HEK293T (cell line): ENCODE data around the gene B3GALT5.

Source experiments
- CTCF ChIA-PET: fragments of 350-600 bp; formaldehyde crosslinking; extraction: SDS; loops from one replicate; lab custom pipeline; 2021; ENCODE audit warnings: antibody characterized with exemption, inconsistent platforms; lab: Yijun Ruan, JAX
- POLR2A ChIA-PET: fragments of 350-600 bp; formaldehyde crosslinking; extraction: SDS; loops from one replicate; lab custom pipeline; 2020; ENCODE audit warnings: antibody characterized with exemption, inconsistent platforms; lab: Yijun Ruan, JAX
- DNase-seq: peaks from one replicate; pipeline ENCODE4 v3.0.0; 2012; ENCODE audit warnings: mixed read lengths; ENCODE audit errors: extremely low spot score
- ARNT ChIP-seq: fragments of 450-650 bp; IDR thresholded peaks from 2 replicates; pipeline ENCODE4 v1.6.1; 2017; ENCODE audit warnings: mild to moderate bottlenecking
- BHLHE40 ChIP-seq: fragments of 450-650 bp; IDR thresholded peaks from 2 replicates; pipeline ENCODE4 v1.6.1; 2016; ENCODE audit warnings: mild to moderate bottlenecking, moderate library complexity, borderline replicate concordance
- CTBP1 ChIP-seq: fragments of 450-650 bp; IDR thresholded peaks from 2 replicates; pipeline ENCODE4 v1.6.1; 2016; ENCODE audit warnings: borderline replicate concordance
- ELF4 ChIP-seq: fragments of 450-650 bp; IDR thresholded peaks from 2 replicates; pipeline ENCODE4 v1.6.1; 2017; ENCODE audit warnings: antibody characterized with exemption
- FOXA1 ChIP-seq: fragments of 450-650 bp; IDR thresholded peaks from 2 replicates; pipeline ENCODE4 v1.6.1; 2016; ENCODE audit warnings: mild to moderate bottlenecking
- FOXK2 ChIP-seq: fragments of 450-650 bp; IDR thresholded peaks from 2 replicates; pipeline ENCODE4 v1.6.1; 2016; ENCODE audit warnings: mild to moderate bottlenecking
- FOXM1 ChIP-seq: fragments of 450-650 bp; IDR thresholded peaks from 2 replicates; pipeline ENCODE4 v1.6.1; 2017; ENCODE audit warnings: mild to moderate bottlenecking, borderline replicate concordance
- HDGF ChIP-seq: fragments of 450-650 bp; IDR thresholded peaks from 2 replicates; pipeline ENCODE4 v1.6.1; 2017; ENCODE audit warnings: antibody characterized with exemption, borderline replicate concordance
- L3MBTL2 ChIP-seq: fragments of 450-650 bp; conservative IDR thresholded peaks from 2 replicates; pipeline ENCODE4 v1.6.1; 2016; ENCODE audit warnings: mild to moderate bottlenecking
- LEF1 ChIP-seq: fragments of 450-650 bp; IDR thresholded peaks from 2 replicates; pipeline ENCODE4 v1.6.1; 2017; ENCODE audit warnings: mild to moderate bottlenecking, borderline replicate concordance
- NFRKB ChIP-seq: fragments of 450-650 bp; IDR thresholded peaks from 2 replicates; pipeline ENCODE4 v1.6.1; 2016; ENCODE audit warnings: mild to moderate bottlenecking, moderate library complexity
- SP1 ChIP-seq: fragments of 450-650 bp; IDR thresholded peaks from 2 replicates; pipeline ENCODE4 v1.6.1; 2017
- SUZ12 ChIP-seq: fragments of 450-650 bp; IDR thresholded peaks from 2 replicates; pipeline ENCODE4 v1.6.1; 2016; ENCODE audit warnings: mild to moderate bottlenecking
- TARDBP ChIP-seq: fragments of 450-650 bp; IDR thresholded peaks from 2 replicates; pipeline ENCODE4 v1.6.1; 2016
- ZNF384 ChIP-seq: fragments of 450-650 bp; IDR thresholded peaks from 2 replicates; pipeline ENCODE4 v1.6.1; 2016
- TF ChIP-seq, protein P1 (sequence below): fragments of 450-650 bp; IDR thresholded peaks from 2 replicates; pipeline ENCODE4 v1.6.1; 2016

Gene B3GALT5

DNA sequence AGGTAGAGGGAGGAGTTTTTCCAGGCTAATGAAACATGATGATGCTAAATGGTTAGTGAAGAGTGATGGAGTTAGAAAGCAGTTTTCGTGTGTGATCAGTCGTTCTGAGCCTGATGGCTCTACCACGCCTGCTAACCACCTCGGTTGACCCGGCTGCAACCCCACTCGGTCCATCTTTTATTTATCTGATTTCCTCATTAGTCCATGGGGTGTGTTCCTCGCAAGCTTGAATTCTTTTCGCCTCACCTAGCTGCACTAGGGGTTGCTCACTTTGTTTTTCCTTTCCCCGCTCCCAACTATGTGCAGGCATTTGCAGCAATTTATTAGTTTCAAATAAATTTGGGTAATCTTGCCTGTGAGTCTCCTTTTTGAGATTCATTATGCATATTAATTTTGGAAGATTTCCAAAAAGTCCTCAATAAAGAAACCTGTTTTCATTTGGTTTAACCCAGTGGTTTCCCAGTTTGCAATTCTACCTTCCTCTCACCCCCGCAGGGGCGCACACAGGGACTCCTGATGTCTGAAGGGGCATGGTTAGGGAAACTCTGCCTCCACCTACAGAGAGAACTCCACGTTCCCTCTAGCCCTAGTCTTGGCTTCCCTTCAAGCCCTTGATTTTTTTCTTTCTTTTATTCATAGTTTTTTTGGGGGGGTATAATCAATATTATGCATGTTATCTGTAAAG is 12.6 kb downstream of the B3GALT5 start:
- ChIA-PET POLR2A (no interaction called here), CTCF (no interaction called here)
- TF ChIP-seq ARNT (no peak), HDGF (no peak), TARDBP (no peak), FOXM1 (no peak), LEF1 (no peak), CTBP1 (no peak), SP1 (no peak), FOXK2 (no peak), NFRKB (no peak), SUZ12 (no peak), L3MBTL2 (no peak), ZNF384 (no peak), ELF4 (no peak), BHLHE40 (no peak), FOXA1 (no peak)
- TF ChIP-seq, protein P1, sequence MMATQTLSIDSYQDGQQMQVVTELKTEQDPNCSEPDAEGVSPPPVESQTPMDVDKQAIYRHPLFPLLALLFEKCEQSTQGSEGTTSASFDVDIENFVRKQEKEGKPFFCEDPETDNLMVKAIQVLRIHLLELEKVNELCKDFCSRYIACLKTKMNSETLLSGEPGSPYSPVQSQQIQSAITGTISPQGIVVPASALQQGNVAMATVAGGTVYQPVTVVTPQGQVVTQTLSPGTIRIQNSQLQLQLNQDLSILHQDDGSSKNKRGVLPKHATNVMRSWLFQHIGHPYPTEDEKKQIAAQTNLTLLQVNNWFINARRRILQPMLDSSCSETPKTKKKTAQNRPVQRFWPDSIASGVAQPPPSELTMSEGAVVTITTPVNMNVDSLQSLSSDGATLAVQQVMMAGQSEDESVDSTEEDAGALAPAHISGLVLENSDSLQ: no peak
- DNase-seq: no peak

DNA sequence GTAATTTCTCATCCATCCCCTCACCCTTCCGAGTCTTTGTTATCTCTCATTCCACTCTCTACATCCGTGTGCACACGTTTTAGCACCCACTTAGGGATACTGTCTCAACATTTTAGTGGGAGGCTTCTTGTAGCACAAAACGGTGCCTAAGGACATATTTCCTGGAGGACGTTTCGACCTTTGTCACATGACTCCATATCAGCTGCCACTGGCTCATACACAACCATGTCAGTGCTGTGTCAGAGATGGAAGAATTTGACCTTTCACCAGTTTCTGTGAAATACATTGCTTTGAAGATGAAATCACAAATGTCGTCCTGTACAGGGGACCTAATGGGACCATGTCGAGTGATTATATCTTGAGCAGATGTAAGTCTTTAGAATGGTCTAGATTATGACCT is 15.6 kb downstream of the B3GALT5 start:
- no peak for DNase-seq
- POLR2A ChIA-PET: no interaction called here
- TF ChIP-seq LEF1: no peak
- no peak for TF ChIP-seq FOXM1
- TF ChIP-seq, protein P1: no peak
- TF ChIP-seq SUZ12: no peak
- TF ChIP-seq FOXK2: no peak
- TF ChIP-seq FOXA1: no peak
- TF ChIP-seq L3MBTL2: no peak
- no peak for TF ChIP-seq ARNT
- no peak for TF ChIP-seq TARDBP
- no peak for TF ChIP-seq ZNF384
- TF ChIP-seq HDGF: no peak
- no peak for TF ChIP-seq SP1
- no peak for TF ChIP-seq ELF4
- TF ChIP-seq NFRKB: no peak
- no peak for TF ChIP-seq CTBP1
- TF ChIP-seq BHLHE40: no peak
- CTCF ChIA-PET: no interaction called here

DNA sequence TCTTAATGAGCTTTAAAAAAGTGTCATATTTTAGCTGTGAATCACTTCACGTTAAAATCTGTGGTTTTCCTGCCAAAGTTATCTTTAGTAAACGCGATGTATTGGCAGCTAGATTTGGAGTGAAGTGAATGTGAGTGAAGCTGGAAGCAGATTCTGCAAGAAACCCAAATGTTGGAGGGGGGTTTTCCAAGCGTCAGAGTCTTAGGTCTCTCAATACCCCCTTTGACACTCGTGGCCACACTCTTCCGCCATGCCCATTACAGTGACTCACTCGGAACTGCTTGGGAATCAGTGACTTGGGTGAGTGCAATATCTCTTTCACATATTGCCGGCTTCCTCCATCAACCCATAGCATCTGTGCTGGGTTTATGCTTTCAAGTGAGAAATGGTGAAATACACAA is 17.5 kb downstream of the B3GALT5 start:
- no peak for DNase-seq

DNA sequence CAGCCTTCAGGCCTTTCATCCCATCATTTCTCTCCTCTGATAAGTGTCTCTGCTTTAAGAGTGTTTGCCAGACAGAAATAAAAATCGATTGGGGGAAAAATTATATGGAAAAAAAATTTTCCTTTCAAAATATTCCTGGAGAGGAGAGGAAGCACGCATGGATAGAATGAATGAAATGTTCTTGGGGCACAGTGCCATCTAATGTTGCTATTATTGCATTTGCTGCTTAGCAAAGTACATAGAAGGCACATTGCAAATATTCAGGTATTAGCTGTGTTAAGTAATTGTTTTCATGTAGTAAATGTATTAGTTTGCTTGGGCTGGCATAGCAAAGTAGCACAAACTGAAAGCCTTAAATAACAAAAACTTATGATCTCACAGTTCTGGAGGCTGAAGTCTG is 18.1 kb downstream of the B3GALT5 start:
- TF ChIP-seq ZNF384 (no peak), L3MBTL2 (no peak)
- DNase-seq: no peak
- ChIA-PET POLR2A (no interaction called here), CTCF (no interaction called here)

More for the DNA sequence above, 17.5 kb downstream of the B3GALT5 start:
- POLR2A ChIA-PET: no interaction called here
- TF ChIP-seq ZNF384: no peak
- TF ChIP-seq ELF4: no peak
- TF ChIP-seq FOXK2: no peak
- no peak for TF ChIP-seq ARNT
- TF ChIP-seq BHLHE40: no peak
- TF ChIP-seq L3MBTL2: no peak
- TF ChIP-seq HDGF: no peak
- TF ChIP-seq SUZ12: no peak
- TF ChIP-seq, protein P1: no peak
- TF ChIP-seq SP1: no peak
- no peak for TF ChIP-seq FOXM1
- no peak for TF ChIP-seq TARDBP
- TF ChIP-seq FOXA1: no peak
- no peak for TF ChIP-seq LEF1
- CTCF ChIA-PET: no interaction called here

DNA sequence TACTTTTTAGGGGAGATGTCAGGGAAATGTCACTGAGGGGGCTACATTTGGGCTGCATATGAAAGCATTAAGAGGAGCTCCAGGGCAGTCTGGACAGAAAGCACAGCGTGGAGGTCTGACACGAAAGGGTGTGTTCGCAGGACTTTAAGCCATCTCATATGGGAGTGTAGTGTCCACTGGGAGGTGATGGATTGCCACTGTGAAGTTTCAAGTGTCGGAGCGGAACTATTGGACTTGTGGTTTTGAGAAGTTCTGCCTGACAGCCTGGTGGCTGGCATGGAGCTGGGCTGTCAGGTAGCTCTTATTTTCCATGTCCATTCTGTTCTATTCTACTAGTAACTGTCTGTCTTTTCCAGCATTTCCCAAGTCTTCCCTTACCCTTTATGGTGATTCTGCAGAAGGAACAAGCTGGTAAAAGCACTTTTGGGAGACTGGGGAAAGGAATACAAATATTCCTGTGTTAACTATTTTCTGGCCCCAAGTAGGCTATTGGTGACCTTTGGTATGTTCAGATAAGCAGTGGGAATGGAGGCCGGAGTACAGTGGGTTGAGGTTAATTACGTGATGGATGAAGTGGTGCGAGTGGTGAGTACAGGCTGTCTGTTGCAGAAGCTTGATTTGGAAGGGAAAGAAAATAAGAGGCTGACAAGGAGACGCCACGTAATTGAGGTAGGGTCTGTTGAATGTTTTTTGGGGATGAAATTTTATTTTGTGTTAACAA is 19.3 kb downstream of the B3GALT5 start:
- TF ChIP-seq TARDBP (no peak), ZNF384 (no peak), NFRKB (no peak), FOXK2 (no peak), FOXM1 (no peak), ELF4 (no peak), HDGF (no peak), LEF1 (no peak), CTBP1 (no peak), SP1 (no peak), FOXA1 (no peak), ARNT (no peak), SUZ12 (no peak), BHLHE40 (no peak), L3MBTL2 (no peak)
- TF ChIP-seq, protein P1: no peak
- DNase-seq: no peak
- POLR2A ChIA-PET: no interaction called here
- CTCF ChIA-PET: no interaction called here
